ENCODE results near the gene MTRF1. TPM values are rescaled to one million over a fixed set of nuclear protein-coding genes. Genes with fewer than 3 reads are reported as not detected.

MTRF1 gene
- total RNA-seq, 2 donors from 2014 or later, result 15.0 to 15.4 TPM

DNA sequence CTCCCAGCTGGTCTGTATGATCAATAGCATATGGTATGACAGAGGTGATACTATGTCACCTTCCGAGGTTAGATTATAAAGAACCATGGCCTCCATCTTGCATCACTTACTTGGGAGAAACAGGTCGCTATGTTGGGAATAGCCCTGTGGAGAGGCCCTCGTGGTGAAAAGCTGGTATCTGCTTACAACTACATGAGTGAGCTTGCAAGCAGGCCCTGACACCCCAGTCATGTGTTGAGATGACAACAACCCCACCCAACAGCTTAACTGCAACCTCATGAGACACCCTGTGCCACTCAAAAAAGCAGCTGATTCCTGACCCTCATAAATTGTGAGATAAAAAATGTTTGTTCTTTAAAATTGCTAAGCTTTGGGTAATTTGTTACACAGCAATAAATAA lies 18.8 kb downstream of the MTRF1 start:
- no peak overlapping the region for H3K4me3 Mint-ChIP-seq
- no peaks in the 10 kb centered on the region for H3K4me1 Mint-ChIP-seq
- H3K27me3 ChIP-seq (ENCODE audit: control insufficient read depth, insufficient read depth, low read length, poor library complexity, severe bottlenecking), result no peaks in the 10 kb centered on the region
- H3K27ac ChIP-seq (ENCODE audit: low read depth, low read length), result no peak overlapping the region
- TF ChIP-seq, protein P1, sequence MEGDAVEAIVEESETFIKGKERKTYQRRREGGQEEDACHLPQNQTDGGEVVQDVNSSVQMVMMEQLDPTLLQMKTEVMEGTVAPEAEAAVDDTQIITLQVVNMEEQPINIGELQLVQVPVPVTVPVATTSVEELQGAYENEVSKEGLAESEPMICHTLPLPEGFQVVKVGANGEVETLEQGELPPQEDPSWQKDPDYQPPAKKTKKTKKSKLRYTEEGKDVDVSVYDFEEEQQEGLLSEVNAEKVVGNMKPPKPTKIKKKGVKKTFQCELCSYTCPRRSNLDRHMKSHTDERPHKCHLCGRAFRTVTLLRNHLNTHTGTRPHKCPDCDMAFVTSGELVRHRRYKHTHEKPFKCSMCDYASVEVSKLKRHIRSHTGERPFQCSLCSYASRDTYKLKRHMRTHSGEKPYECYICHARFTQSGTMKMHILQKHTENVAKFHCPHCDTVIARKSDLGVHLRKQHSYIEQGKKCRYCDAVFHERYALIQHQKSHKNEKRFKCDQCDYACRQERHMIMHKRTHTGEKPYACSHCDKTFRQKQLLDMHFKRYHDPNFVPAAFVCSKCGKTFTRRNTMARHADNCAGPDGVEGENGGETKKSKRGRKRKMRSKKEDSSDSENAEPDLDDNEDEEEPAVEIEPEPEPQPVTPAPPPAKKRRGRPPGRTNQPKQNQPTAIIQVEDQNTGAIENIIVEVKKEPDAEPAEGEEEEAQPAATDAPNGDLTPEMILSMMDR (conservative IDR thresholded peaks at IDR 0.05), result no peak
- peaks cover 5% of the 10 kb centered on the region for H3K36me3 ChIP-seq (ENCODE audit: control insufficient read depth, insufficient read depth, low read length)
- 87 to 93% methylated on average over 3 of the region's 3 CpGs for WGBS, 2 experiments (ENCODE audit: insufficient coverage in 1 of 2, insufficient read length in 1 of 2)
- no peaks in the 10 kb centered on the region for H3K9me3 Mint-ChIP-seq
- no peaks in the 10 kb centered on the region for H3K27me3 Mint-ChIP-seq (ENCODE audit: insufficient read depth)
- H3K4me3 ChIP-seq (ENCODE audit: low read length), result no peak overlapping the region
- no peaks in the 10 kb centered on the region for H3K9me3 ChIP-seq (ENCODE audit: control insufficient read depth, low read length)
- H3K4me1 ChIP-seq (ENCODE audit: control insufficient read depth, insufficient read depth, low read length), result peaks cover 3% of the 10 kb centered on the region
- no peak overlapping the region for H3K9ac ChIP-seq (ENCODE audit: extremely low read depth, low read length, poor library complexity, severe bottlenecking)
- H3K36me3 Mint-ChIP-seq (ENCODE audit: low read depth), result peaks cover 12% of the 10 kb centered on the region
- no peak overlapping the region for H3K27ac Mint-ChIP-seq
- no peak for DNase-seq

DNA sequence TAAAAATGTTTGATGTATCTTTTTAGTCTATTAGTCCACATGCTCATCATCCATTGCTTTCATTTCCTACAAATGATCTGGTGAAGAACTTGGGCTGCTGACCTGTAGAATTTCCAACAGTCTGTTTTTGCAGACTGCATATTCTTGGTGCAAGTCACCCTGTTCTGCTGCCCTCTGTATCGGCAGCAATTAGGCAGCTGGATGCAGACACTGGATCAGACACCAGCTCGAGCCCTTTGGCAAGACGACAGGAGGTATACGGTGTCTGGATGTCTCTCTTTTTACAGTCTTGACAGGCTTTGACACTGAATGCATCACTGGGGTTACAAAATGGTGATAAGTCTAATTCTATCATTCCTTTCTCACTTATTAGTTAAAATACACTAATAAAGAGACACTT lies 21.8 kb downstream of the MTRF1 start:
- Mint-ChIP-seq H3K27me3 (ENCODE audit: insufficient read depth) (no peaks in the 10 kb centered on the region), H3K36me3 (ENCODE audit: low read depth) (peaks cover 8% of the 10 kb centered on the region), H3K4me3 (no peak overlapping the region), H3K9me3 (no peaks in the 10 kb centered on the region), H3K4me1 (no peaks in the 10 kb centered on the region), H3K27ac (no peak overlapping the region)
- 93 to 95% methylated on average over 4 of the region's 4 CpGs for WGBS, 2 experiments (ENCODE audit: insufficient coverage in 1 of 2, insufficient read length in 1 of 2)
- no peak overlapping the region for H3K4me3 ChIP-seq (ENCODE audit: low read length)
- H3K9ac ChIP-seq (ENCODE audit: extremely low read depth, low read length, poor library complexity, severe bottlenecking), result no peak overlapping the region
- no peaks in the 10 kb centered on the region for H3K27me3 ChIP-seq (ENCODE audit: control insufficient read depth, insufficient read depth, low read length, poor library complexity, severe bottlenecking)
- H3K4me1 ChIP-seq (ENCODE audit: control insufficient read depth, insufficient read depth, low read length), result no peaks in the 10 kb centered on the region
- peaks cover 14% of the 10 kb centered on the region for H3K36me3 ChIP-seq (ENCODE audit: control insufficient read depth, insufficient read depth, low read length)
- no peaks in the 10 kb centered on the region for H3K9me3 ChIP-seq (ENCODE audit: control insufficient read depth, low read length)
- TF ChIP-seq, protein P1 (conservative IDR thresholded peaks at IDR 0.05), result no peak
- no peak for DNase-seq
- H3K27ac ChIP-seq (ENCODE audit: low read depth, low read length), result no peak overlapping the region

GRCh38 chr13:41236369-41236768 lies 27.0 kb downstream of the MTRF1 start:
- no peak overlapping the region for H3K4me3 ChIP-seq (ENCODE audit: low read length)
- WGBS, 2 experiments (ENCODE audit: insufficient coverage in 1 of 2, insufficient read length in 1 of 2), result 83 to 100% methylated on average over 1 of the region's 1 CpG
- Mint-ChIP-seq H3K9me3 (no peaks in the 10 kb centered on the region), H3K4me1 (peaks cover 6% of the 10 kb centered on the region), H3K36me3 (ENCODE audit: low read depth) (peaks cover 15% of the 10 kb centered on the region), H3K27ac (no peak overlapping the region), H3K27me3 (ENCODE audit: insufficient read depth) (no peaks in the 10 kb centered on the region), H3K4me3 (no peak overlapping the region)
- TF ChIP-seq, protein P1 (conservative IDR thresholded peaks at IDR 0.05), result no peak
- no peak for DNase-seq
- H3K27ac ChIP-seq (ENCODE audit: low read depth, low read length), result no peak overlapping the region
- no peaks in the 10 kb centered on the region for H3K9me3 ChIP-seq (ENCODE audit: control insufficient read depth, low read length)
- H3K36me3 ChIP-seq (ENCODE audit: control insufficient read depth, insufficient read depth, low read length), result peaks cover 23% of the 10 kb centered on the region
- H3K27me3 ChIP-seq (ENCODE audit: control insufficient read depth, insufficient read depth, low read length, poor library complexity, severe bottlenecking), result no peaks in the 10 kb centered on the region
- H3K4me1 ChIP-seq (ENCODE audit: control insufficient read depth, insufficient read depth, low read length), result no peaks in the 10 kb centered on the region
- H3K9ac ChIP-seq (ENCODE audit: extremely low read depth, low read length, poor library complexity, severe bottlenecking), result no peak overlapping the region
